Mesendoderm (in vitro differentiated cells): Measurements from ENCODE around the gene IKBKG.
"Not testable (repeated sequence)": the region's sequence is repeated elsewhere in the genome, so short reads cannot be mapped to it uniquely, and the experiment has no call there.

ENCODE experiments used
- DNase-seq: peaks from one replicate; pipeline ENCODE4 v3.0.0; 2013
- H2AK5ac ChIP-seq: 2 replicates; pipeline ENCODE4 v1.6.1; 2013; ENCODE audit warnings: low read length, inconsistent platforms
- H2BK120ac ChIP-seq: 2 replicates; pipeline ENCODE4 v1.6.1; 2013; ENCODE audit warnings: low read depth, mild to moderate bottlenecking, low read length, moderate library complexity, mixed read lengths
- H2BK15ac ChIP-seq: replicated peaks from 2 replicates; pipeline ENCODE4 v1.6.1; 2013; ENCODE audit warnings: low read depth, mild to moderate bottlenecking, moderate library complexity
- H2BK5ac ChIP-seq: 2 replicates; pipeline ENCODE4 v1.6.1; 2013; ENCODE audit warnings: low read length, inconsistent platforms
- H3K18ac ChIP-seq: 2 replicates; pipeline ENCODE4 v1.6.1; 2013; ENCODE audit warnings: mild to moderate bottlenecking, low read length, mixed read lengths
- H3K23ac ChIP-seq: one replicate; pipeline ENCODE4 v1.6.1; 2013; ENCODE audit warnings: low read length
- H3K27ac ChIP-seq: 2 replicates; pipeline ENCODE4 v1.5.1; 2013; ENCODE audit warnings: low read depth, mild to moderate bottlenecking, inconsistent platforms, low read length, moderate library complexity
- H3K27me3 ChIP-seq: 2 replicates; pipeline ENCODE4 v1.6.1; 2013; ENCODE audit warnings: low read length, control low read depth, mild to moderate bottlenecking, inconsistent platforms; ENCODE audit not compliant: insufficient read depth, poor library complexity
- H3K36me3 ChIP-seq: 2 replicates; pipeline ENCODE4 v1.6.1; 2013; ENCODE audit warnings: low read length, inconsistent platforms; ENCODE audit not compliant: control insufficient read depth, insufficient read depth
- H3K4ac ChIP-seq: one replicate; pipeline ENCODE4 v1.6.1; 2013; ENCODE audit warnings: low read depth, mild to moderate bottlenecking, low read length, moderate library complexity
- H3K4me1 ChIP-seq: 2 replicates; pipeline ENCODE4 v1.6.1; 2013; ENCODE audit warnings: low read depth, low read length, inconsistent platforms; ENCODE audit not compliant: control insufficient read depth
- H3K4me2 ChIP-seq: 2 replicates; pipeline ENCODE4 v1.6.1; 2013; ENCODE audit warnings: low read length
- H3K4me3 ChIP-seq: 2 replicates; pipeline ENCODE4 v1.5.1; 2013; ENCODE audit warnings: mild to moderate bottlenecking, low read length
- H3K56ac ChIP-seq: one replicate; pipeline ENCODE4 v1.6.1; 2013; ENCODE audit warnings: low read length
- H3K79me1 ChIP-seq: 2 replicates; pipeline ENCODE4 v1.6.1; 2013; ENCODE audit warnings: low read length, inconsistent platforms
- H3K79me2 ChIP-seq: 2 replicates; pipeline ENCODE4 v1.6.1; 2013; ENCODE audit warnings: mild to moderate bottlenecking, low read length; ENCODE audit not compliant: control insufficient read depth, insufficient read depth
- H3K9ac ChIP-seq: 2 replicates; pipeline ENCODE4 v1.6.1; 2013; ENCODE audit warnings: low read length, inconsistent platforms
- H4K5ac ChIP-seq: one replicate; pipeline ENCODE4 v1.6.1; 2013; ENCODE audit warnings: low read length
- H4K8ac ChIP-seq: one replicate; pipeline ENCODE4 v1.6.1; 2013; ENCODE audit warnings: low read depth, mild to moderate bottlenecking, control low read depth, low read length, moderate library complexity
- WGBS: extraction: QIAGEN DNeasy Blood & Tissue Kit; methylation state at CpG from one replicate; pipeline ENCODE4 v1.1.7; 2013; ENCODE audit warnings: low lambda C conversion rate, missing lambda C conversion rate; ENCODE audit not compliant: insufficient coverage; ENCODE audit errors: extremely low coverage; 5-methylcytosine and 5-hydroxymethylcytosine counted together

IKBKG gene

DNA sequence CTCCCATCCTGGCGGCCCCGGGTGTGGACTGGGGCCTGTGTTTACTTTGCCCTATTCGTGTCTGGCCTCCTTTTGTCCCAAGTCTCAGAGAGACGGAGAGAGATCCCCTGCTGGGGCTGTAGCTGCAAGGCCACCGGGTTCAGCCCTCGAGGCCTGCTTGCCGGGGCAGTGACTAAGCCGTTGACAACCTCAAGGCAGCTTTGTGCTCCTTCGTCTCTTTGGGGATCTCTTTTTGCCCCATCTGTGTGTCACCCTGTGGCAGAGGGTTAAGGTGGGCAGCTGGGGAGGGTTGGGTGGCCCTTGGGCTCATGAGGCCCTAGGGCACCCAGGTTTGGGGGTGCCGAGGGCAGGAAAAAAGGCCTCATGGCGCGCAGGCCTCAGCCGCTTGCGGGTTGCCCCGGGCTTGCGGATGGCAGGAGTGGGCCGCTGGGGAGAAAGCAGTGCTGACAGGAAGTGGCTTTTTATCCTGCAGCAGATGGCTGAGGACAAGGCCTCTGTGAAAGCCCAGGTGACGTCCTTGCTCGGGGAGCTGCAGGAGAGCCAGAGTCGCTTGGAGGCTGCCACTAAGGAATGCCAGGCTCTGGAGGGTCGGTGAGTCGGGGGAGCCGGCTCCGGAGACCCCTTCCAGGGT is 10.8 kb downstream of the IKBKG start:
- H3K23ac ChIP-seq, H2AK5ac ChIP-seq, H3K27me3 ChIP-seq, DNase-seq, H4K5ac ChIP-seq, H3K79me2 ChIP-seq, H2BK5ac ChIP-seq, H3K56ac ChIP-seq, H2BK15ac ChIP-seq, H3K4me3 ChIP-seq, H3K27ac ChIP-seq, H3K4me2 ChIP-seq, H4K8ac ChIP-seq, H3K4ac ChIP-seq, H3K9ac ChIP-seq, H3K36me3 ChIP-seq, H3K4me1 ChIP-seq, H3K79me1 ChIP-seq, H2BK120ac ChIP-seq, H3K18ac ChIP-seq: not testable (repeated sequence)
- no CpG with 5 or more reads among the region's 24 CpGs for WGBS

DNA sequence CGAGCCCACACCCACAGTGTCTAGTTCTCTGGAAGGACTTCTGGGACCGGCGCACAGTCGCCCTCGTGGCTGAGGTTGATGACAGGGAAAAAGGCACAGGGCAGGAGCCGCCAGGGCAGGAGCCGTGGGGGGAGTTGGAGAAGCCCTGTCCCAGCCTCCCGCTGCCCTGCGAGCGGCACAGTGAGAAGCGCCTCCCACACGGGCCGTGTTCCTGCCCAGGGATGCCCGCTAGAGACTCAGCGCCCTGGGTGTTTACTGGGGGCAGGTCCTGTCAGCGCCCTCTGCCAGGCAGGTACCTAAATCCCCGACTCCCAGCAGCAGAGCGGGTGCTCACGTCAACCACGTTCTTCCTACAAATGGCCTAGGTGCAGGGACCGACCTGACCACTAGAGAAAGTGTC is 11.5 kb downstream of the IKBKG start:
- not testable (repeated sequence) for H3K79me1 ChIP-seq, H3K56ac ChIP-seq, H2BK5ac ChIP-seq, H2BK15ac ChIP-seq, H2BK120ac ChIP-seq, H3K27me3 ChIP-seq, H3K4me1 ChIP-seq, H3K36me3 ChIP-seq, H3K23ac ChIP-seq, H3K4me3 ChIP-seq, H3K4ac ChIP-seq, H3K27ac ChIP-seq, DNase-seq, H3K9ac ChIP-seq, H4K5ac ChIP-seq, H3K79me2 ChIP-seq, H4K8ac ChIP-seq, H3K18ac ChIP-seq, H2AK5ac ChIP-seq, H3K4me2 ChIP-seq
- no CpG with 5 or more reads among the region's 21 CpGs for WGBS

- H3K27ac ChIP-seq, H4K8ac ChIP-seq, H3K4me2 ChIP-seq, H2BK120ac ChIP-seq, H3K56ac ChIP-seq, H2BK15ac ChIP-seq, H3K4me1 ChIP-seq, DNase-seq, H4K5ac ChIP-seq, H3K79me2 ChIP-seq, H3K79me1 ChIP-seq, H2BK5ac ChIP-seq, H3K23ac ChIP-seq, H3K27me3 ChIP-seq, H3K18ac ChIP-seq, H3K9ac ChIP-seq, H2AK5ac ChIP-seq, H3K4ac ChIP-seq, H3K4me3 ChIP-seq, H3K36me3 ChIP-seq: not testable (repeated sequence)
- no CpG with 5 or more reads among the region's 31 CpGs for WGBS
These were observed 12.9 kb downstream of the IKBKG start for GRCh38 chrX:154560326-154560725.

DNA sequence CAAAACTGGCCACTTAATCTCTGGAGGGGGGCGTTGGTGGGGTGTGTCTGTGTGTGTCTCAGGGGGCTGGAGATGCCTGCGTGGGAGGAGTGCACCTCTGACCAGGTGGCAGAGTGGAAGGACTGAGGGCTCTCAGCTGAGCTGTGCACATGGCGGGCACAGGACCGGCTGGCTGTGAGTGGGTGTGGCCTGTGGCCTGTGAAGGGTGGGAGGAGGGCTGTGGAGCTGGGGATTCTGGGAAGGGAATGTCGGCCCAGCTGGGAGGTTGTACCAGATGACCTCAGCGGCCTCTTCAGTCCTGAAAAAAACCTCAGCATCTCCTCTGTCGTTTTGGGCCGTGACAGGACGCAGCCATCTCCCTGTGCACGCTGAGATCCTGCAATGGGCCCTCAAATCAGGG is 14.9 kb downstream of the IKBKG start:
- not testable (repeated sequence) for H3K56ac ChIP-seq, DNase-seq, H2BK120ac ChIP-seq, H3K23ac ChIP-seq, H3K79me1 ChIP-seq, H3K18ac ChIP-seq, H3K27ac ChIP-seq, H3K36me3 ChIP-seq, H2BK5ac ChIP-seq, H4K5ac ChIP-seq, H3K4ac ChIP-seq, H2AK5ac ChIP-seq, H3K4me1 ChIP-seq, H3K9ac ChIP-seq, H4K8ac ChIP-seq, H3K27me3 ChIP-seq, H3K4me2 ChIP-seq, H3K4me3 ChIP-seq, H3K79me2 ChIP-seq, H2BK15ac ChIP-seq
- no CpG with 5 or more reads among the region's 10 CpGs for WGBS

DNA sequence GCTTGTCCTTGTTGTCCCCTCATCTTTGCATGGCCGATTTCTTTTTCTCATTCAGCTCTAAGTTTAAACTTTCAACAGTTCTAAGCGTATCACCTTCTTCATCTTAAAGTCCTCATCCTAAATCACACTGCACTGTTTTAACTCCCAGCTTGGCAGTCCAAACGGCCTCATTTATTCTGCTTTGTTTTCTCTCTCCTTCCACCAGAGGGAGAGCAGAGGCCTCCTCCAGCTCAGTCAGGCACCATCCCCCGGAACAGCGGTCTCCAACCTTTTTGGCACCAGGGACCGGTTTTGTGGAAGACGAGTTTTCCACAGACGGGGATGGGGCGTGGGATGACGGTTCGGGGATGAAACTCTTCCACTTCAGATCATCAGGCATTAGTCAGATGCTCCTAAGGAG is 22.9 kb downstream of the IKBKG start:
- WGBS, result no CpG with 5 or more reads among the region's 11 CpGs
- not testable (repeated sequence) for H4K8ac ChIP-seq, H3K79me2 ChIP-seq, H3K36me3 ChIP-seq, H3K4ac ChIP-seq, H3K27ac ChIP-seq, H3K27me3 ChIP-seq, H2BK120ac ChIP-seq, H4K5ac ChIP-seq, H3K9ac ChIP-seq, H3K18ac ChIP-seq, H3K4me3 ChIP-seq, H2BK15ac ChIP-seq, H2BK5ac ChIP-seq, H3K56ac ChIP-seq, H3K4me2 ChIP-seq, DNase-seq, H3K4me1 ChIP-seq, H3K79me1 ChIP-seq, H3K23ac ChIP-seq, H2AK5ac ChIP-seq

- H3K27me3 ChIP-seq, H3K79me2 ChIP-seq, H3K27ac ChIP-seq, H4K8ac ChIP-seq, H3K4me2 ChIP-seq, H2AK5ac ChIP-seq, H2BK120ac ChIP-seq, H3K4ac ChIP-seq, DNase-seq, H3K56ac ChIP-seq, H2BK5ac ChIP-seq, H3K18ac ChIP-seq, H3K9ac ChIP-seq, H3K36me3 ChIP-seq, H3K79me1 ChIP-seq, H2BK15ac ChIP-seq, H3K4me3 ChIP-seq, H3K23ac ChIP-seq, H4K5ac ChIP-seq, H3K4me1 ChIP-seq: not testable (repeated sequence)
- WGBS, result no CpG with 5 or more reads among the region's 10 CpGs
These were observed 25.6 kb downstream of the IKBKG start for GRCh38 chrX:154573061-154573460.
